ENCODE data around the gene NSMCE1. TPM values are rescaled to one million over a fixed set of nuclear protein-coding genes. Genes with fewer than 3 reads are reported as not detected.
"Not testable (repeated sequence)": the region's sequence is repeated elsewhere in the genome, so short reads cannot be mapped to it uniquely, and the experiment has no call there.

The NSMCE1 gene
- total and polyA plus RNA-seq, 2 of the 8 experiments (the other 6 are each of a cell fraction or from before 2014, with no cell fraction given) = 8.1 to 16.6 TPM

- no peak for TF ChIP-seq ASH2L (IDR thresholded peaks at IDR 0.05; ENCODE audit: low read length)
- Histone ChIP-seq H3K36me3 (ENCODE audit: control insufficient read depth in 2 of 4, insufficient read depth in 4 of 4, low read length in 3 of 4) (no peaks in the 10 kb centered on the region), H2AFZ (ENCODE audit: low read length) (0 out of 2 replicates have a peak overlapping the region, but pooled peaks have one; percentile 67), H3K27ac (ENCODE audit: low read depth, low read length) (no peak overlapping the region), H2AK5ac (ENCODE audit: low read depth, low read length) (no peak overlapping the region), H4K91ac (replicated peaks; ENCODE audit: insufficient read length, low read length) (no peak overlapping the region), H4K5ac (ENCODE audit: insufficient read length, low read depth, low read length) (no peak overlapping the region), H3K79me2 (ENCODE audit: control insufficient read depth in 1 of 2, insufficient read depth in 2 of 2, low read length in 2 of 2) (no peaks in the 10 kb centered on the region), H3K9me3 (ENCODE audit: insufficient read depth in 2 of 2, low read depth in 1 of 2, low read length in 1 of 2) (no peaks in the 10 kb centered on the region), H4K20me1 (replicated peaks in 1 of 2; ENCODE audit: control insufficient read depth in 1 of 2, insufficient read depth in 2 of 2, low read length in 2 of 2) (no peaks in the 10 kb centered on the region), H2BK5ac (ENCODE audit: low read depth, low read length) (no peak overlapping the region), H2BK20ac (ENCODE audit: low read length) (no peak overlapping the region), H3K23me2 (ENCODE audit: low read depth, low read length) (no peaks in the 10 kb centered on the region), H3K4me3 (ENCODE audit: extremely low read depth in 1 of 4, insufficient read depth in 2 of 4, low read depth in 3 of 4, low read length in 4 of 4) (no peak overlapping the region), H3K4me1 (replicated peaks in 1 of 4; ENCODE audit: control insufficient read depth in 3 of 4, insufficient read depth in 4 of 4, low read length in 3 of 4) (no peaks in the 10 kb centered on the region), H3K4ac (replicated peaks; ENCODE audit: insufficient read length, low read depth, low read length) (no peak overlapping the region), H3K27me3 (replicated peaks in 1 of 4; ENCODE audit: control insufficient read depth in 3 of 4, extremely low read depth in 1 of 4, insufficient read depth in 3 of 4, low read length in 3 of 4) (no peaks in the 10 kb centered on the region), H2BK15ac (ENCODE audit: low read length) (no peak overlapping the region), H4K8ac (ENCODE audit: extremely low read depth, insufficient read depth, low read length) (no peak overlapping the region), H3K79me1 (ENCODE audit: low read depth, low read length) (no peaks in the 10 kb centered on the region), H2BK120ac (replicated peaks; ENCODE audit: low read depth, low read length) (no peak overlapping the region), H3K14ac (ENCODE audit: insufficient read length) (no peak overlapping the region), H2BK12ac (ENCODE audit: low read depth, low read length) (no peak overlapping the region), H3K23ac (ENCODE audit: insufficient read length) (no peak overlapping the region), H3K18ac (ENCODE audit: extremely low read depth, low read length) (no peak overlapping the region), H3K56ac (replicated peaks; ENCODE audit: insufficient read length, low read depth, low read length) (no peak overlapping the region), H3K9ac (replicated peaks in 1 of 4; ENCODE audit: extremely low read depth in 1 of 4, low read depth in 3 of 4, low read length in 3 of 4) (no peak overlapping the region), H3K4me2 (ENCODE audit: insufficient read depth in 1 of 2, low read depth in 2 of 2, low read length in 2 of 2) (no peak overlapping the region)
- ChIA-PET CTCF (ENCODE audit: partially characterized antibody) (interaction anchor here (1.3 kb wide), 1 partner anchor 9 kb away, joined by 4 read pairs; no protein-coding TSS in a partner anchor), POLR2A (ENCODE audit: partially characterized antibody) (no interaction called here)
- DNase-seq (ENCODE audit: low read depth in 1 of 2, low spot score in 2 of 2) (no peak), FAIRE-seq (no peak)
- WGBS, 2 experiments (ENCODE audit: extremely low coverage in 1 of 2, insufficient coverage in 1 of 2, insufficient read length in 1 of 2, insufficient replicate concordance in 2 of 2, low coverage in 1 of 2, low lambda C conversion rate in 2 of 2, missing lambda C conversion rate in 1 of 2) = 97% methylated on average over 6 of the region's 6 CpGs; no CpG with 5 or more reads in 1 of the 2 experiments
Measured at GRCh38 chr16:27289669-27290068, 21.1 kb upstream of the NSMCE1 start.

DNA sequence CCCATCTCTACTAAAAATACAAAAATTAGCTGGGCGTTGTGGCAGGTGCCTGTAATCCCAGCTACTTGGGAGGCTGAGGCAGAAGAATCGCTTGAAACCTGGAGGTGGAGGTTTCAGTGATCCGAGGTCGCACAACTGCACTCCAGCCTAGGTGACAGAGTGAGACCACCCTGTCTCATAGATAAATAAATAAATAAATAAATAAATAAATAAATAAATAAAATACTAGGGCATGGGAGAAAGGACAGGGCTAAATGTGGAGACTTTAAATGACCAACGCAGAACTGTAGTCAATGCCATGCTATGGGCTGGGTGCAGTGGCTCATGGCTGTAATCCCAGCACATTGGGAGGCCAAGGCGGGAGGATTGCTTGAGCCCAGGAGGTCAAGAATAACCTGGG lies 19.7 kb upstream of the NSMCE1 start:
- H3K27me3 ChIP-seq (replicated peaks in 1 of 4; ENCODE audit: control insufficient read depth in 3 of 4, extremely low read depth in 1 of 4, insufficient read depth in 3 of 4, low read length in 3 of 4); DNase-seq (ENCODE audit: low read depth in 1 of 2, low spot score in 2 of 2); H2BK120ac ChIP-seq (replicated peaks; ENCODE audit: low read depth, low read length); FAIRE-seq; H2BK5ac ChIP-seq (ENCODE audit: low read depth, low read length); H3K27ac ChIP-seq (ENCODE audit: low read depth, low read length); H3K4me3 ChIP-seq (ENCODE audit: extremely low read depth in 1 of 4, insufficient read depth in 2 of 4, low read depth in 3 of 4, low read length in 4 of 4); POLR2A ChIA-PET (ENCODE audit: partially characterized antibody); H3K14ac ChIP-seq (ENCODE audit: insufficient read length); H3K79me2 ChIP-seq (ENCODE audit: control insufficient read depth in 1 of 2, insufficient read depth in 2 of 2, low read length in 2 of 2); H2AFZ ChIP-seq (ENCODE audit: low read length); H4K91ac ChIP-seq (replicated peaks; ENCODE audit: insufficient read length, low read length); H2AK5ac ChIP-seq (ENCODE audit: low read depth, low read length); H3K4me1 ChIP-seq (replicated peaks in 1 of 4; ENCODE audit: control insufficient read depth in 3 of 4, insufficient read depth in 4 of 4, low read length in 3 of 4); H3K9me3 ChIP-seq (ENCODE audit: insufficient read depth in 2 of 2, low read depth in 1 of 2, low read length in 1 of 2); H3K23ac ChIP-seq (ENCODE audit: insufficient read length); H4K5ac ChIP-seq (ENCODE audit: insufficient read length, low read depth, low read length); H3K79me1 ChIP-seq (ENCODE audit: low read depth, low read length); H3K9ac ChIP-seq (replicated peaks in 1 of 4; ENCODE audit: extremely low read depth in 1 of 4, low read depth in 3 of 4, low read length in 3 of 4); H3K4ac ChIP-seq (replicated peaks; ENCODE audit: insufficient read length, low read depth, low read length); H2BK12ac ChIP-seq (ENCODE audit: low read depth, low read length); H3K18ac ChIP-seq (ENCODE audit: extremely low read depth, low read length); H4K8ac ChIP-seq (ENCODE audit: extremely low read depth, insufficient read depth, low read length); H2BK15ac ChIP-seq (ENCODE audit: low read length); H3K23me2 ChIP-seq (ENCODE audit: low read depth, low read length); H3K36me3 ChIP-seq (ENCODE audit: control insufficient read depth in 2 of 4, insufficient read depth in 4 of 4, low read length in 3 of 4); H4K20me1 ChIP-seq (replicated peaks in 1 of 2; ENCODE audit: control insufficient read depth in 1 of 2, insufficient read depth in 2 of 2, low read length in 2 of 2); H3K4me2 ChIP-seq (ENCODE audit: insufficient read depth in 1 of 2, low read depth in 2 of 2, low read length in 2 of 2); H3K56ac ChIP-seq (replicated peaks; ENCODE audit: insufficient read length, low read depth, low read length); H2BK20ac ChIP-seq (ENCODE audit: low read length): not testable (repeated sequence)
- CTCF ChIA-PET (ENCODE audit: partially characterized antibody) = interaction anchor here (1.3 kb wide), 1 partner anchor 10 kb away, joined by 4 read pairs; no protein-coding TSS in a partner anchor
- WGBS, 2 experiments (ENCODE audit: extremely low coverage in 1 of 2, insufficient coverage in 1 of 2, insufficient read length in 1 of 2, insufficient replicate concordance in 2 of 2, low coverage in 1 of 2, low lambda C conversion rate in 2 of 2, missing lambda C conversion rate in 1 of 2) = 76% methylated on average over 6 of the region's 6 CpGs; no CpG with 5 or more reads in 1 of the 2 experiments

Measured in H1 (cell line).